ENCODE measurements around the gene POLR1C. TPM values are rescaled to one million over a fixed set of nuclear protein-coding genes. Genes with fewer than 3 reads are reported as not detected.
"Not testable (repeated sequence)": the region's sequence is repeated elsewhere in the genome, so short reads cannot be mapped to it uniquely, and the experiment has no call there.

Gene POLR1C
- total RNA-seq, 1 donor from 2014 or later: 45.4 TPM

DNA sequence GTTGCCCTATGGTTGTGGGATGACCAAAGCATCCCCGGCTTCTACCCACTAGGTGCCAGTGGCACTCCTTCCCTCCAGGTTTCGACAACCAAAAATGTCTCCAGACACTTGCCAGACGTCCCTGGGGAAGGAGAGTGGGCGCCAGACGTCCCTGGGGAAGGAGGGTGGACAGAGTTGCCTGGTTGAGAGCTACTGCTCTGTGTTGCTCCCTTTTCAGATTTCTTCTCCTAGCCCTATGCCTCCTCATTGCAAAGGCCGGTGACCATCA lies 19.8 kb upstream of the POLR1C start:
- Mint-ChIP-seq H3K4me1 (ENCODE audit: low read depth) (peaks cover 3% of the 10 kb centered on the region), H3K36me3 (ENCODE audit: insufficient read depth) (peaks cover 7% of the 10 kb centered on the region), H3K9me3 (ENCODE audit: low read depth) (no peaks in the 10 kb centered on the region), H3K4me3 (ENCODE audit: low read depth) (no peak overlapping the region), H3K27ac (no peak overlapping the region), H3K27me3 (no peaks in the 10 kb centered on the region)
- TF ChIP-seq, protein P1, sequence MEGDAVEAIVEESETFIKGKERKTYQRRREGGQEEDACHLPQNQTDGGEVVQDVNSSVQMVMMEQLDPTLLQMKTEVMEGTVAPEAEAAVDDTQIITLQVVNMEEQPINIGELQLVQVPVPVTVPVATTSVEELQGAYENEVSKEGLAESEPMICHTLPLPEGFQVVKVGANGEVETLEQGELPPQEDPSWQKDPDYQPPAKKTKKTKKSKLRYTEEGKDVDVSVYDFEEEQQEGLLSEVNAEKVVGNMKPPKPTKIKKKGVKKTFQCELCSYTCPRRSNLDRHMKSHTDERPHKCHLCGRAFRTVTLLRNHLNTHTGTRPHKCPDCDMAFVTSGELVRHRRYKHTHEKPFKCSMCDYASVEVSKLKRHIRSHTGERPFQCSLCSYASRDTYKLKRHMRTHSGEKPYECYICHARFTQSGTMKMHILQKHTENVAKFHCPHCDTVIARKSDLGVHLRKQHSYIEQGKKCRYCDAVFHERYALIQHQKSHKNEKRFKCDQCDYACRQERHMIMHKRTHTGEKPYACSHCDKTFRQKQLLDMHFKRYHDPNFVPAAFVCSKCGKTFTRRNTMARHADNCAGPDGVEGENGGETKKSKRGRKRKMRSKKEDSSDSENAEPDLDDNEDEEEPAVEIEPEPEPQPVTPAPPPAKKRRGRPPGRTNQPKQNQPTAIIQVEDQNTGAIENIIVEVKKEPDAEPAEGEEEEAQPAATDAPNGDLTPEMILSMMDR (IDR thresholded peaks at IDR 0.05; ENCODE audit: unreplicated experiment): no peak
- DNase-seq (ENCODE audit: low spot score, unreplicated experiment): no peak

DNA sequence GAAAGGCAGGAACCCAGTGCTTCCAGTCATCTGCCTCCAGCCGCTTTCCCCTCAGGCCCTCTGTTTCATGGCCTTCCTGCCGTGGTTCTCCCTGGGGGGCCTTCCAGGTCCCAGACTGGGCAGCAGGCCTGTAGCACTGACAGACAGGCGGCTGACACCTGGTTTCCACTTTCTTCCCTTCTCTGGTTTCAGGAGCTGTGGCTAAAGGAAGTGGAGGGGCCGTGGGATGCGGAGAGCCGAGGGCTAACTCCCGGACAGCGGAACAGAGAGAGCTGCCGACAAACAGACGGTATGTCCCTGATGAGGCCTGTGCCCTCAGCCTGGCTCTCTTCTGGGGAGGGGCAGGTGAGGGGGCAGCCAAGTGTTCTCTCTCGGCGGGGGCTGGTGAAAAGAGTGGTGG lies 19.2 kb upstream of the POLR1C start:
- no peaks in the 10 kb centered on the region for H3K27me3 Mint-ChIP-seq
- DNase-seq (ENCODE audit: low spot score, unreplicated experiment): no peak
- H3K27ac Mint-ChIP-seq: no peak overlapping the region
- H3K9me3 Mint-ChIP-seq (ENCODE audit: low read depth): no peaks in the 10 kb centered on the region
- H3K36me3 Mint-ChIP-seq (ENCODE audit: insufficient read depth): peaks cover 7% of the 10 kb centered on the region
- H3K4me3 Mint-ChIP-seq (ENCODE audit: low read depth): no peak overlapping the region
- H3K4me1 Mint-ChIP-seq (ENCODE audit: low read depth): peaks cover 3% of the 10 kb centered on the region
- TF ChIP-seq, protein P1 (IDR thresholded peaks at IDR 0.05; ENCODE audit: unreplicated experiment): no peak

DNA sequence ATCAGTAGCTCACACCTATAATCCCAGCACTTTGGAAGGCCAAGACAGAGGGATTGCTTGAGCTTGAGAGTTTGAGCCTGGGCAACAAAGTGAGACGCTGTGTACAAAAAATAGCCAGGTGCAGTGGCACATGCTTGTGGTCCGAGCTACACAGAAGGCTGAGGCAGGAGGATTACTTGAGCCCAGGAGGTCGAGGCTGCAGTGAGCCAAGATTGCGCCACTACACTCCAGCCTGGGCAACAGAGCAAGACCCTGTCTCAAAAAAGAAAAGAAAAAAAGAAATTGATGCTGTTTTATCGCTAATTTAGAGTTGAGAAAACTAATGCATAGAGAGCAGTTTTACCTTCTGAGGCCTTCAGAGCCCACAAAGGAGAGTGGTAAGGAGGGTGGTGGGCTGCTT lies 18.6 kb upstream of the POLR1C start:
- H3K36me3 Mint-ChIP-seq (ENCODE audit: insufficient read depth); H3K4me1 Mint-ChIP-seq (ENCODE audit: low read depth); H3K9me3 Mint-ChIP-seq (ENCODE audit: low read depth); H3K27me3 Mint-ChIP-seq; H3K4me3 Mint-ChIP-seq (ENCODE audit: low read depth); H3K27ac Mint-ChIP-seq; DNase-seq (ENCODE audit: low spot score, unreplicated experiment): not testable (repeated sequence)

DNA sequence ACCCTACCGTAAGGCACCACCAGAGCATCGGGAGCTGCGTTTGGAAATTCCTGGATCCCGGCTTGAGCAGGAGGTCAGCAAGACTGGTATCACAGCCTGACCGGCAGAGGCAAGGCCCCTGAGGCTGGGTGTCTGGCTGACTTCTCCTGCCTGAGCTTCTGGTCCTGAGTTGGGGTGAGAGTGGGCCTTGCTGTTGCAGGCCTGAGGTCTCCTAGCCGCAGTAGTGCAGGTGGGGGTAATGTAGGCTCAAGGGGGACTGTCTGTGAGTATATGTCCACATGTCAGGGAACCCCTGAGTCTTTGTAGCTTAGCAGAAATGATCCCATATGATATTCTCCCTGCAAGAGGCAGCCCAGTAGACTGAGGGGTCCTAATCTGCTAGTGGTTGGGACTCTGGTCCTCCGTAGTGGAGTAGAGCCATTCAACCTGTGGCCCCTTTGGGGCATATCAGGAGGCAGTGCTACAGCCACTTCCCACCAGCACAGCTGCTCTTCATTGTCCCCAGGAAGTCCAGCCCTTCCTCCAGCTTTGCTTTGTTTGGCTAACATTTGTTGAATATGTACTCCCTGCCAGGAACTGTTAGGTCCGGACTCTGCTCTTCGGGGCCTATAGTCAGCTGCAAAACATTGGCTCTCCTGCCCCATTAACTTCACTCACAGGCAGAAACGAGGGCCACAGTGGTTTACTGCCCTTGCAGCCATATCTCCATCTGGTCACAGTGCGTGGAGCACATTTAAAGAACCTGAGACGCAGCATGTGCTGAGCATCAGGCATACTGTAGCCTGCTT lies 17.7 kb upstream of the POLR1C start:
- H3K9me3 Mint-ChIP-seq (ENCODE audit: low read depth): no peaks in the 10 kb centered on the region
- H3K4me1 Mint-ChIP-seq (ENCODE audit: low read depth): peaks cover 1% of the 10 kb centered on the region
- H3K27ac Mint-ChIP-seq: no peak overlapping the region
- TF ChIP-seq, protein P1 (IDR thresholded peaks at IDR 0.05; ENCODE audit: unreplicated experiment): no peak
- peaks cover 13% of the 10 kb centered on the region for H3K36me3 Mint-ChIP-seq (ENCODE audit: insufficient read depth)
- no peak overlapping the region for H3K4me3 Mint-ChIP-seq (ENCODE audit: low read depth)
- no peaks in the 10 kb centered on the region for H3K27me3 Mint-ChIP-seq
- no peak for DNase-seq (ENCODE audit: low spot score, unreplicated experiment)

DNA sequence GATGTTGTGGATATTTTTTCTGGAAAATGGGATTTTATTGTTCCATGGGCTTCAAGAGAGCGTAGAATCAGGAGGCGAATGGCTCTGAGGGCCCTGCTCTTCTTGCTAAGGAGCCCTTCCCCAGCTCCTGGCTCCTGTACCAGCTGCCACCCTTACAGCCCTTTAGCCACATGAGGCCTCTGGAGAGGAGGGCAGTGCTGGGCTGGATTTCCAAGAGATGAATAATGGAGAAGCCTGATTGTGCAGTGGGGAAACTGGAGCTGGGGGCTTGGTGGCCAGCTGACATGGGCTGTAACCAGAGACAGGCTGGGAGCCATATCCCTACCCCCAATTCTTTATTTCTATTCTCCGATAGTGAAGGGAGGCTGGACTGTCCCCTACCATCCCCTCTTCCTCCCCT lies 16.0 kb upstream of the POLR1C start:
- no peak for DNase-seq (ENCODE audit: low spot score, unreplicated experiment)
- H3K36me3 Mint-ChIP-seq (ENCODE audit: insufficient read depth): peaks cover 17% of the 10 kb centered on the region
- no peak overlapping the region for H3K27ac Mint-ChIP-seq
- no peaks in the 10 kb centered on the region for H3K9me3 Mint-ChIP-seq (ENCODE audit: low read depth)
- H3K4me3 Mint-ChIP-seq (ENCODE audit: low read depth): no peak overlapping the region
- peaks cover 1% of the 10 kb centered on the region for H3K4me1 Mint-ChIP-seq (ENCODE audit: low read depth)
- no peaks in the 10 kb centered on the region for H3K27me3 Mint-ChIP-seq
- TF ChIP-seq, protein P1 (IDR thresholded peaks at IDR 0.05; ENCODE audit: unreplicated experiment): no peak

DNA sequence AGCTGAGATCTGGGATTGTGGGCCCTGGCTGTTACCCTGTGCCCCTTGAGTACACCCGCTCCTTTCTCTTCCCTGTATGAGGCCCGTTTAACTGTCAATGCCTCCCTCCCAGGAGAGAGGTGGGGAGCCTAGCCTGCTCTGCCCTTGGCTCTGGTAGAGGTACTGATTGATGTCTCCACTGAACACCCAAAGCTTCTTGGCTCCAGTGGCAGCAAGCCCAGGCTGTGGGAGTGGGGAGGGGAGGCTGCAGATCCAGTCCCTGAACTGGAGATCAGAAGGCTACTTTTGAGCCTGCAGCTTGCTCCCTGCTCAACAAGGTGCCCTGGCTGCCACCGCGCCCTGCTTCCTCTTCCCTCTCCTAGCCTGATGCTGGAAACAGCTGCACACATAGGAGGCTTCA lies 14.2 kb upstream of the POLR1C start:
- H3K9me3 Mint-ChIP-seq (ENCODE audit: low read depth): no peaks in the 10 kb centered on the region
- no peak overlapping the region for H3K4me3 Mint-ChIP-seq (ENCODE audit: low read depth)
- peaks cover 3% of the 10 kb centered on the region for H3K27me3 Mint-ChIP-seq
- TF ChIP-seq, protein P1 (IDR thresholded peaks at IDR 0.05; ENCODE audit: unreplicated experiment): no peak
- H3K36me3 Mint-ChIP-seq (ENCODE audit: insufficient read depth): peaks cover 19% of the 10 kb centered on the region
- no peaks in the 10 kb centered on the region for H3K4me1 Mint-ChIP-seq (ENCODE audit: low read depth)
- H3K27ac Mint-ChIP-seq: no peak overlapping the region
- DNase-seq (ENCODE audit: low spot score, unreplicated experiment): no peak

Measured in progenitor cell of endocrine pancreas (in vitro differentiated cells).